Renal cortex interstitium (tissue), 11 donors: ENCODE results near the gene TMEM39A. TPM values are rescaled to one million over a fixed set of nuclear protein-coding genes. Genes with fewer than 3 reads are reported as not detected.

Experiments used
- DNase-seq, 11 donors: peaks; one replicate each; pipeline ENCODE4 v3.0.0-alpha.2; 2013; ENCODE audit warnings: low read depth in 9 of 11, low spot score in 4 of 11; ENCODE audit errors: extremely low read depth in 1 of 11
- polyA plus RNA-seq, 3 donors: library from polyadenylated mRNA; unstranded; fragments of 120-200 nt; gene quantifications; one replicate each; pipeline ENCODE4 v1.2.1, GENCODE V29; 2013; ENCODE audit not compliant: insufficient read length in 3 of 3

TMEM39A gene
- polyA plus RNA-seq, 3 donors: 51.1 to 56.7 (median 53.1) TPM

- DNase-seq: no peak
Observed at GRCh38 chr3:119416873-119417272, 46.5 kb downstream of the TMEM39A start.

- no peak for DNase-seq
Observed at GRCh38 chr3:119413603-119414280, 49.7 kb downstream of the TMEM39A start.

GRCh38 chr3:119409844-119410243 lies 53.6 kb downstream of the TMEM39A start:
- no peak for DNase-seq

GRCh38 chr3:119408243-119408950 lies 55.0 kb downstream of the TMEM39A start:
- DNase-seq: no peak

- DNase-seq: no peak
Observed at GRCh38 chr3:119405315-119405714, 58.1 kb downstream of the TMEM39A start.

- DNase-seq: no peak
Observed at GRCh38 chr3:119403201-119403600, 60.2 kb downstream of the TMEM39A start.

GRCh38 chr3:119402791-119403190 lies 60.6 kb downstream of the TMEM39A start:
- no peak for DNase-seq

- DNase-seq: no peak
Observed at GRCh38 chr3:119401503-119402440, 61.6 kb downstream of the TMEM39A start.

GRCh38 chr3:119401069-119401468 lies 62.3 kb downstream of the TMEM39A start:
- no peak for DNase-seq

- DNase-seq: no peak
Observed at GRCh38 chr3:119400466-119400865, 62.9 kb downstream of the TMEM39A start.

- no peak for DNase-seq
Observed at GRCh38 chr3:119396870-119397269, 66.5 kb downstream of the TMEM39A start.

GRCh38 chr3:119395923-119396358 lies 67.5 kb downstream of the TMEM39A start:
- no peak for DNase-seq

- no peak for DNase-seq
Observed at GRCh38 chr3:119388577-119388976, 74.8 kb downstream of the TMEM39A start.

GRCh38 chr3:119382134-119382533 lies 81.3 kb downstream of the TMEM39A start:
- no peak for DNase-seq

GRCh38 chr3:119380697-119381096 lies 82.7 kb downstream of the TMEM39A start:
- no peak for DNase-seq

Other genes with a start within 250 kb of the TMEM39A start
- 10 to 100 TPM; 30.1 to 33.0 (median 32.1) TPM for gene B4GALT4, start 222.7 kb downstream of the TMEM39A start, polyA plus RNA-seq
- 10 to 100 TPM; 10.6 to 14.4 (median 14.2) TPM for gene ARHGAP31, start 169.2 kb downstream of the TMEM39A start, polyA plus RNA-seq
- 10 to 100 TPM; 22.9 to 28.2 (median 27.7) TPM for gene POGLUT1, start 5.3 kb upstream of the TMEM39A start, polyA plus RNA-seq
- gene TIMMDC1, start 34.9 kb upstream of the TMEM39A start, polyA plus RNA-seq: 100 to 1,000 TPM in 2 of 3 donors, 10 to 100 TPM in 1; 95.8 to 104 (median 103) TPM
- under 1 TPM; 0.17 to 0.27 (median 0.17) TPM for gene CD80, start 96.0 kb upstream of the TMEM39A start, polyA plus RNA-seq
- 1 to 10 TPM; 6.3 to 7.5 (median 7.0) TPM for gene ADPRH, start 115.9 kb upstream of the TMEM39A start, polyA plus RNA-seq
- gene PLA1A, start 134.3 kb upstream of the TMEM39A start, polyA plus RNA-seq: 1 to 10 TPM; 7.1 to 7.4 (median 7.2) TPM
- gene POPDC2, start 197.0 kb upstream of the TMEM39A start, polyA plus RNA-seq: 1 to 10 TPM; 3.4 to 5.6 (median 5.3) TPM
- gene COX17, start 213.8 kb upstream of the TMEM39A start, polyA plus RNA-seq: 10 to 100 TPM; 41.4 to 48.1 (median 44.0) TPM
- gene CFAP91, start 239.4 kb upstream of the TMEM39A start, polyA plus RNA-seq: 10 to 100 TPM; 21.8 to 36.0 (median 22.1) TPM